Suprapubic skin (tissue), 4 donors: ENCODE measurements around the gene KLC4. TPM values are rescaled to one million over a fixed set of nuclear protein-coding genes. Genes with fewer than 3 reads are reported as not detected.
"Not testable (repeated sequence)": the region's sequence is repeated elsewhere in the genome, so short reads cannot be mapped to it uniquely, and the experiment has no call there.

ENCODE experiments used
- DNase-seq, 2 donors: peaks; one replicate each; pipeline ENCODE4 v3.0.0-alpha.2; 2019; ENCODE audit warnings: low spot score in 2 of 2
- H3K27ac ChIP-seq: fragments of 200-600 bp; sonication (generic); one replicate; pipeline ENCODE4 v1.5.1; 2019
- H3K27me3 ChIP-seq: fragments of 200-600 bp; sonication (generic); one replicate; pipeline ENCODE4 v1.5.1; 2019
- H3K36me3 ChIP-seq: fragments of 200-600 bp; sonication (generic); one replicate; pipeline ENCODE4 v1.5.1; 2019
- H3K4me1 ChIP-seq: fragments of 200-600 bp; sonication (generic); one replicate; pipeline ENCODE4 v1.5.1; 2019
- H3K4me3 ChIP-seq: fragments of 200-600 bp; sonication (generic); one replicate; pipeline ENCODE4 v1.5.1; 2019; ENCODE audit warnings: mild to moderate bottlenecking
- H3K9me3 ChIP-seq: fragments of 200-600 bp; sonication (generic); one replicate; pipeline ENCODE4 v1.5.1; 2019
- CTCF ChIP-seq, 2 donors: fragments of 200-600 bp in 1 of 2; fragments of 450-650 bp in 1 of 2; sonication (generic) in 1 of 2; IDR thresholded peaks; one replicate each; pipeline ENCODE4 v1.5.1; 2016 to 2019; ENCODE audit warnings: antibody characterized with exemption in 2 of 2, mild to moderate bottlenecking in 1 of 2, moderate library complexity in 1 of 2
- EP300 ChIP-seq: sonication (generic); formaldehyde crosslinking; IDR thresholded peaks from one replicate; pipeline ENCODE4 v1.6.1; 2017; ENCODE audit warnings: antibody characterized with exemption
- POLR2A ChIP-seq, 2 donors: fragments of 450-650 bp; IDR thresholded peaks; one replicate each; pipeline ENCODE4 v1.6.1; 2017; ENCODE audit warnings: antibody characterized with exemption in 2 of 2, mild to moderate bottlenecking in 2 of 2, moderate library complexity in 2 of 2
- POLR2AphosphoS5 ChIP-seq, 3 donors: sonication (generic); formaldehyde crosslinking; IDR thresholded peaks; one replicate each; pipeline ENCODE4 v1.6.1; 2017; ENCODE audit warnings: antibody characterized with exemption in 3 of 3
- WGBS: methylation state at CpG from one replicate; pipeline ENCODE4 v1.1.5; 2018; 5-methylcytosine and 5-hydroxymethylcytosine counted together
- total RNA-seq, 4 donors: library from RNA; depleted of rRNA; stranded (reverse); fragments of >200 nt; gene quantifications; one replicate each; pipeline ENCODE4 v1.1.0, GENCODE V29; 2016

KLC4 gene
- total RNA-seq, 4 donors from 2014 or later = 15.0 to 45.9 (median 24.4) TPM

- Histone ChIP-seq H3K9me3 (no peaks in the 10 kb centered on the region), H3K27me3 (no peaks in the 10 kb centered on the region), H3K27ac (no peak overlapping the region), H3K4me1 (peaks cover 3% of the 10 kb centered on the region), H3K4me3 (no peak overlapping the region), H3K36me3 (no peaks in the 10 kb centered on the region)
- WGBS = 87% methylated on average over 9 of the region's 9 CpGs
- no peak for TF ChIP-seq POLR2A (IDR thresholded peaks at IDR 0.05)
- TF ChIP-seq POLR2AphosphoS5 (IDR thresholded peaks at IDR 0.05) = no peak
- no peak for TF ChIP-seq CTCF (IDR thresholded peaks at IDR 0.05)
- TF ChIP-seq EP300 = no peak
- DNase-seq = no peak
Measured at GRCh38 chr6:43105538-43106222, 46.2 kb downstream of the KLC4 start.

DNA sequence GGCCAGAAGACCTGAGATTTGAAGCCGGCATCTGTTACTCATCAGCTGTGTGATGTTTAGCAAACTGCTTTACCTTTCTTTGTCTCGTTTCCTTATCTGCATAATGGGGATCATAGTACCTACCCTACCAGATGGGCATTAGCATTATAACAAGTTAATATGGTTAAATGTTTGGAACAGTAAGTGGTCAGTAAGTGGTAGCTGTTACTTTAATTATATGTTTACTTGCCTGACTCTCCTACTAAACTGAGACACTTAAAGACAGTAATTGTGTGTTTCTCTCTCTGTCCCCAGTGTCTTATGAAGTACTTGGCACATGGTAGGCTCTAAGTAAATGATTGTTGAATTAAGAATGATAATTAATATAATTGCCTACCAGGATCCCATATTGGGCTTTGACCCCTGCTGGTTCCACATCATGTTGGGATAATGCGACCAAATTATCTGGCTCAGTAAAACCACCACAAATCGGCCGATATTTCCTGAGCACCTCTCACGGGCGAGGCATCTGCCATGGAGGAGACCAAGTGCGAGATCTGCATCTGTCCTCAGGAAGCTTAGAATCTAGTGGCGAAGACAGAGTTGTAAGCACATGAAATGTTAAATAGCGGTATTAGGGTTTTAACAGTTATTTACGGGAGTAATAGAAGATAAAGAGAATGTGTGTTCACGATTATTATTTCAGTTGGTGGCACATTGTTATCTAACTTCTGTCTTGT, 48.1 kb downstream of the KLC4 start:
- TF ChIP-seq CTCF (IDR thresholded peaks at IDR 0.05) (no peak), POLR2A (IDR thresholded peaks at IDR 0.05) (no peak), POLR2AphosphoS5 (IDR thresholded peaks at IDR 0.05) (no peak), EP300 (no peak)
- WGBS = 94% methylated on average over 12 of the region's 12 CpGs
- H3K4me1 ChIP-seq = peaks cover 3% of the 10 kb centered on the region

DNA sequence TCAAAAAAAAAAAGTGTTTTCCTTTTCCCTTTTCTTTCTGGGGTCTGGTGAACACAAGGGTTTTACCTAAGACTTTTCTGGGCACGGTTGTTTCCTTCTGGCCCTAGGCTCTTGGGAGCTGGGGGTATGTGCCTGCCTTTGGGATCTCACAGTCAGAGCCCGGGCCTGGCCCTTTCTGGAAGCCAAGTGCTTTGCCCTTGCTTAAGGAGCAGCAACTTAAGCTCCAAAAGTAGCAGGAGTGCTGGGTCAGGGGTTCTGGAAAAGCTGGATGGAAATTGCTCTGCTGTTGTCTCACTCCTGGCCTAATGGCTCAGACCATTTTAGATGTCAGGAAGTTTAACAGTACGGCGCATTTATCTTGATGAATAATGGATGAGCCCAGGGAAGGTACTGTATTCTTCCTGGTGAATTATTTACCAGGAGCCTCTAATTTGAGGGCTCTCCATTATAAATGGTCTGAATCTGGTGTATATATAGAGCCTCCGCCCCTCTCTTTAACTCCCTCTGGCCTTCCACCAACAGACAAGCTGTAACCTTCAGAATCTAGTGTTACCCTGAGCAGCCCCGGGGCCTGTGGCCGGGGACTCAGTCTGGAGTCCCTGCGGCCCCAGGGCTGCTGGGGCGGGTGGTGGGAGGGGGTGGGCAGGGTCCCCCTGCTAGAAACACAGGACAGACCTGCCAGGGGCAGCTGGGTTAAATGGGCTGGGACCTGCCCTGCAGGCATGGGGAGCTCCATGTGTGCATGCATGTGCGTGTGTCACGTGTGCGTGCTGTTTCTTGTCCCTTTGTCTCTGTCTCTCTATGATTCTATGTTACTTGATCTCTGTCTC, 54.2 kb downstream of the KLC4 start:
- peaks cover 30% of the 10 kb centered on the region for H3K4me1 ChIP-seq
- H3K27me3 ChIP-seq = no peaks in the 10 kb centered on the region
- WGBS = 49% methylated on average over 10 of the region's 12 CpGs
- no peak for DNase-seq
- no peaks in the 10 kb centered on the region for H3K9me3 ChIP-seq
- H3K4me3 ChIP-seq = no peak overlapping the region
- no peaks in the 10 kb centered on the region for H3K36me3 ChIP-seq
- TF ChIP-seq EP300 = no peak
- no peak for TF ChIP-seq POLR2A (IDR thresholded peaks at IDR 0.05)
- peak overlapping the region; percentile 73 for H3K27ac ChIP-seq

More for the DNA sequence above, 48.1 kb downstream of the KLC4 start:
- H3K9me3 ChIP-seq = no peaks in the 10 kb centered on the region
- H3K4me3 ChIP-seq = no peak overlapping the region
- H3K27me3 ChIP-seq = no peaks in the 10 kb centered on the region
- DNase-seq = no peak
- no peaks in the 10 kb centered on the region for H3K36me3 ChIP-seq
- H3K27ac ChIP-seq = no peak overlapping the region

- Histone ChIP-seq H3K4me1 (peaks cover 30% of the 10 kb centered on the region), H3K9me3 (no peaks in the 10 kb centered on the region), H3K4me3 (no peak overlapping the region), H3K27ac (no peak overlapping the region), H3K36me3 (no peaks in the 10 kb centered on the region), H3K27me3 (no peaks in the 10 kb centered on the region)
- no peak for TF ChIP-seq POLR2AphosphoS5 (IDR thresholded peaks at IDR 0.05)
- no peak for TF ChIP-seq EP300
- TF ChIP-seq CTCF (IDR thresholded peaks at IDR 0.05) = no peak
- TF ChIP-seq POLR2A (IDR thresholded peaks at IDR 0.05) = no peak
- DNase-seq = no peak
- 64% methylated on average over 6 of the region's 6 CpGs for WGBS
Measured at GRCh38 chr6:43115365-43115764, 55.9 kb downstream of the KLC4 start.

DNA sequence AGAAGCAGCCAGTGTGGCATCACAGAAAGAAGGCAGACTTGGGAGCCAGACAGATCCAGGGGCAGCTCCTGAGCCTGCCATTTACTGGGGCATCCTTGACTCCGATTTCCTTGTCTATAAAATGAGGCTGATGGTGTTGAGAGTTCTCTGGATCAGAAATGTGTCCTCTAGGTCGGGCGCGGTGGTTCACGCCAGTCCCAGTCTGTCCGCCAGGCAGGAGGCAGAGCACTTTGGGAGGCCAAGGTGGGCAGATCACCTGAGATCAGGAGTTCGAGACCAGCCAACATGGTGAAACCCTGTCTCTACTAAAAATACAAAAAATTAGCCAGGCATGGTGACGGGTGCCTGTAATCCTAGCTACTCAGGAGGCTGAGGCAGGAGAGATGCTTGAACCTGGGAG, 58.0 kb downstream of the KLC4 start:
- H3K4me3 ChIP-seq, H3K36me3 ChIP-seq, H3K9me3 ChIP-seq, DNase-seq, H3K27me3 ChIP-seq: not testable (repeated sequence)
- WGBS = 95% methylated on average over 8 of the region's 8 CpGs
- H3K4me1 ChIP-seq = peaks cover 48% of the 10 kb centered on the region
- peak overlapping the region; percentile 65 for H3K27ac ChIP-seq

DNA sequence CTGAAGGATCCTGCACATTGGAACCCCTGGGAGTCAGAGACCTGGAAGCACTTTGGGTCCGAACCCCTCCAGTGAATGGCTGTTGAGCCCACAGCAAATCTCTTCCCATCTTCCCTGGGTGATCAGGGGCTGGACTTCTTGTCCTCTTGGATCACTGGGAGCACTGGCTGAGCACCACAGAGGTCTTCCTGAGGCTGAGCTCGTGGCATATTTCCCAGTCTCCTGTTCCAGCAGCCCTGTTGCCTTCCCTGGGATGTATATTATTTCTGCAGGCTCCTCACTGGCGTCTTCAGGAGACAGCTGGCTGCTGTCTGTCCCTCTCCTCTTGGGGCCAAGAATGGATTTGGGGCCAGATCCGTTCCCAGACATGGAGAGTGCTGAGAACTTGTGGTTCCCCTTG, 60.1 kb downstream of the KLC4 start:
- WGBS = 66% methylated on average over 3 of the region's 4 CpGs
- Histone ChIP-seq H3K4me3 (no peak overlapping the region), H3K27me3 (no peaks in the 10 kb centered on the region), H3K9me3 (no peaks in the 10 kb centered on the region), H3K27ac (no peak overlapping the region), H3K36me3 (no peaks in the 10 kb centered on the region), H3K4me1 (peaks cover 51% of the 10 kb centered on the region)
- TF ChIP-seq POLR2AphosphoS5 (IDR thresholded peaks at IDR 0.05) (no peak), CTCF (IDR thresholded peaks at IDR 0.05) (no peak), POLR2A (IDR thresholded peaks at IDR 0.05) (no peak), EP300 (no peak)
- no peak for DNase-seq
